ENCODE measurements around the gene NUP214.

Gene NUP214

DNA sequence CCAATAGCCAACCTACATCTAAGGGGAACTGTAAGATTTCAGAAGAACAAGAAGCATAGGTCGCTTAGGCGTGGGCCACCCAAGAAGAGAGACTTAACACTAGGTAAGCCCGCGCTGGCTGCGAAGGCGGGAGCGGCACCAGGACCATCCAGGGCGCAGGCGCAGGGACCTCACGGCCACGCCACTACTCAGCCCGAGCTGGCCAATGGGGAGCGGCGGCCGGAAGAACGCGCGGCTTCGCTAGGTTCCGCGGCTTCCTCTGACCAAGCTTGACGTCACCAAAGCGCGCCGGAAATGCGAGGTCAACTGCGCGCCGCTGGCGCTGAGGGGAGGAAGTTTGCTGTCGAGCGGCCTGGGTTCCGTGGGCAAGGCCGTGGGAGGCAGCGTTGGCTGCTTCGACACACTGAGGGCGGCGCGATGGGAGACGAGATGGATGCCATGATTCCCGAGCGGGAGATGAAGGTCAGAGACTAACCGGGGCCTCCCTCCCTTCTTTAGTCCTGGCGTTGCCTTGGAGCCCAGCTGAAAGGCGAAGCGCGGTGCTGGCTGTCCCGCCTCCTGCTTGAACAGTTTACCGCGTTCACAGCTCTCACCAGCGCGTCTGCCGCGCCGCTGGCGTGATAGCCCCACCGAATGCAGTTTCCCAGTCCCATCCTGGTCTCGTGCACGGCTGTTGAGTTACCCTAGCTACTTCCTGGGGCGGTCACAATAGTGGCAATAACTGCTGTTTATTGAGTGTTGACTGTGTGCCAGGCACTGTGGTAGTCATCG lies at the start of gene NUP214:
TSS of gene NUP214 (plus strand) at position 299 of the 771 bp plus-strand sequence. CDS start at position 418, 119 bp downstream.
- H3K27me3 Mint-ChIP-seq, result no peaks in the 10 kb centered on the region
- peaks cover 11% of the 10 kb centered on the region for H3K36me3 Mint-ChIP-seq
- no peaks in the 10 kb centered on the region for H3K9me3 Mint-ChIP-seq (ENCODE audit: low read depth)
- H3K4me1 Mint-ChIP-seq (ENCODE audit: low read depth), result peaks cover 29% of the 10 kb centered on the region
- H3K4me3 Mint-ChIP-seq, result peak within 1 kb of the TSS; percentile 98
- H3K27ac Mint-ChIP-seq, result peak within 1 kb of the TSS; percentile 98

DNA sequence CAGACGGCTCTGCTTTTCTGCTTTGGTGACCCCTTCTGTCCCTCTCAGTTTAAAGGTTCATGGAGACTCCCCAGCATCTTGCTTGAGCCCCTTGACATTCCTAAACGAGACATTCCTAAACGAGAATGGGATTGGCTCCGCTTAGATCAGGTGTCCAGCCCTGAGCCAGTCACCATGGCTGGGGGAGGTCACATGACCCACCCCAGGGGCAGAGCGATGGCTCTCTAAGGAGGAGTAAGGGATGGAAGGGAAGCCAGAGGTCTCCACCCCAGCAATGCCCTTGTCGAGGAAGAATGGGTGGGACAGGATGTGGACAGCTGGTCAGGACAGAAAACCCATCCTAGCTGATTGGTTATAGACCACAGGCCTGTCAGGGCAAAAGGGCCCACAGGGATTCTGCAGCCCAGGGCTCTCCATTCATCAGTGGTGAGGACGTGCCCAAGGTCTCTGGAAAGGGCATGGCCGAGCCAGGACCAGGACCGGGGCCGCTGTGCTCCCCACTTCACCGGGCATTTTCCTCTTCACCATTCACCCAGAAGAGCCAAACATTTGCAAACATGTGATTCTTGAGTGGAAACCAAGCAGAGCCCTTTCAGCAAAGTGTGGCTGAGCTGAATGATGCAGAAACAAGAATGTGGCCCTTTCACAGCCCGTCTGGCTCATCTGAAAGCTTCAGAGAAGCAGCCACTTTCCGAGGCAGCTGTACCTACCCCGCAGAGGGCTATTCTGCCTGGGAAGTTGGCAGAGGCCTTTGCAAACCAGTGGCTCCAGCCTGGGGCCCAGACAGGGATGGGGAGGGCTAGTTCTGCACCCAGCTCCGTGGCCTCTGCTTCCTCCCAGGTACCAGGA lies 48.8 kb upstream of the NUP214 start:
- no peak overlapping the region for H3K27ac Mint-ChIP-seq
- H3K36me3 Mint-ChIP-seq, result no peaks in the 10 kb centered on the region
- H3K4me1 Mint-ChIP-seq (ENCODE audit: low read depth), result no peaks in the 10 kb centered on the region
- no peaks in the 10 kb centered on the region for H3K9me3 Mint-ChIP-seq (ENCODE audit: low read depth)
- H3K27me3 Mint-ChIP-seq, result no peaks in the 10 kb centered on the region
- H3K4me3 Mint-ChIP-seq, result no peak overlapping the region

DNA sequence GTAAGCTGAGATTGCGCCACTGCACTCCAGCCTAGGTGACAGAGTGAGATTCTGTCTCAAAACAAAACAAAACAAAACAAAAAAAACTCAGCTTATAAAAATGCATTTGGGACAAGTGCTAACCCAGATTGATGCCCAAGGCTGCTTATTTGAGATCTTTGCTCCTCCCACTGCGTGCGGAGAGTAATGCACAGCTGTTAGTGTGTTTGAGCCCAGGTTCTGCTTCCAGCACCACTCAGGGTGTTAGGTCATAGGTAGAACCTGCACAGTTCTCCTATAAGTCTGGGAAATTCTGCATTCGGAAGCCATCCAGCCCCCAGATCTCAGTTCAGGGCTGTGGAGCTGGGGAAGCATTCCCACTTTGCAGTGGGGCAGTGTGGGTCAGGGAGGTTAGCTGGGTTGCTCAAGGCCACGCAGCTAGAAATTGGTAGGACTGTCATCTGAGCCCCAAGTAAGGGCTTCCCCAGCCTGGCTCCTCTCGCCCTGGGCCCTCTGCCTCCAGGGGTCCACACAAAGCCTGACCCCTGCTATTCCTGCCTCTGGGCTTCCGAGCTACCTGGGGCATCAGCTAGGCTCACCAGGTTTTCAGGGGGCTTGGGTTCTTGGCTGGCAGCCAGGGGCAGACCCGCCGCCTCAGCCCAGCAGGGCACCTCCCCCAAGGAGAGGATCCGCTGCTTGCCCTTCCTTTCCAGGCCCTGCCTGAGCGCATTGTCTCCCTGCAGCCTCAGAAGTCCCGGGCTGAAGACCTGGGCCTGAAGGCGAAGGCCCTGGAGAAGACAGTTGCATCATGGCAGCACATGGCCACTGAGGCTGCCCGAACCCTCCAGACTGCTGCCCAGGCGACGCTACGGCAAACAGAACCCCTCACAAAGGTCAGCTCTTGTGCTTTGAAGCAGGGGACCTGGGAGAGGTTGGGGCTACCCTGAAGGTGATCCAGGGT lies 46.7 kb upstream of the NUP214 start:
- Mint-ChIP-seq H3K4me3 (no peak overlapping the region), H3K27ac (no peak overlapping the region), H3K9me3 (ENCODE audit: low read depth) (no peaks in the 10 kb centered on the region), H3K4me1 (ENCODE audit: low read depth) (no peaks in the 10 kb centered on the region), H3K27me3 (no peaks in the 10 kb centered on the region), H3K36me3 (no peaks in the 10 kb centered on the region)

- Mint-ChIP-seq H3K27me3 (no peaks in the 10 kb centered on the region), H3K9me3 (ENCODE audit: low read depth) (no peaks in the 10 kb centered on the region), H3K4me3 (no peak overlapping the region), H3K27ac (no peak overlapping the region), H3K36me3 (no peaks in the 10 kb centered on the region), H3K4me1 (ENCODE audit: low read depth) (no peaks in the 10 kb centered on the region)
Measured at GRCh38 chr9:131080589-131080988, 44.8 kb upstream of the NUP214 start.

DNA sequence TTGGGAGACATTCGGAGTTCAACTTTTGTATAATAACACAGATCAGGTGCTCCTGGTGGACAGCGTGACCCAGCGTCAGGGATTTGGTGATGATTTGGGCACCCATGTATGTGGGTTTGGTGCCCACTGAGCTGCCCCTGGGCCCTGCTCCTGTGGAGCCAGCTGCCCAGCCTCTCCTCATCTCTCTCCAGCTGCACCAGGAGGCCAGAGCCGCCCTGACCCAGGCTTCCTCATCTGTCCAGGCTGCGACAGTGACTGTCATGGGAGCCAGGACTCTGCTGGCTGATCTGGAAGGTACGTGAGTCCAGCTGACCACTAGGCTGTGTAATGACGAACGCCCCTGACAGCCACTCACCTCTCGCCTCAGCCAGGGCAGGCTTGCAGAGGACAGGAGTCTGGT lies 43.5 kb upstream of the NUP214 start:
- Mint-ChIP-seq H3K27ac (no peak overlapping the region), H3K27me3 (no peaks in the 10 kb centered on the region), H3K36me3 (no peaks in the 10 kb centered on the region), H3K4me3 (no peak overlapping the region), H3K9me3 (ENCODE audit: low read depth) (no peaks in the 10 kb centered on the region), H3K4me1 (ENCODE audit: low read depth) (no peaks in the 10 kb centered on the region)

DNA sequence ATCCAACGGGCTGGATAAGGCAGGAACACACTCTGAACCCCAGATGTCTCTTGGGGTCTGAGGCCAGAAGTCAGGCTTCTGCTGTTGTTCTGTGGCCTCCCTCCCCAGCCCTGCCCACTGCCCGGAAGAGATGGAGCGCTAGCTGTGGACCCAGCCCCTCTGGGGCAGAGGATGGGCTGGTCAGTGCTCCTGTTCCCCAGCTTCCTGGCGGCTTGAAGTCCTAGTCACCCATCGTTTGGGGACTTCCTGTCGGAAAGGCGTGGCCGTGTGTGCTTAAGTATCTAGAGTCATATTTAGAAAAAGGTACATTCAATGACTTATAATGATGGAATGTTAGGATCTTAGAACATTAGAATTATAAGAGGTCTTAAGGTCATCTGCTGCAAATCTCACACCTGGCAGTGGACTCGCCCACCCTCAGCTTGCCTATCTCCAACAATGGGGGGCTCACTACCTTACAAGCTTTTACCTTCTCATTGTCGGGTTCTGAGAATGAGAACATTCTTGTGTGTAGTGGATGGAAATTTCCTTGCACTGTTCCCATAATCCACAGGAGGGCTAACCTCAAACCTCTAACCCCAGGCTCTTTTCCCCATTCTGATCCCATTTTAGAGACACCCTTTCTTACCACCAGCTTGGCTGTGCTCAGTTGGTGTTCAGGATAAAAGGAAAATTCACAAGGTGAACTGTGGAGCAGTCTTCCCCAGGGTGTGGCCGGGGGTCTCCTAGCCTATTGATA lies 42.4 kb upstream of the NUP214 start:
- Mint-ChIP-seq H3K4me1 (ENCODE audit: low read depth) (no peaks in the 10 kb centered on the region), H3K4me3 (no peak overlapping the region), H3K36me3 (no peaks in the 10 kb centered on the region), H3K27me3 (no peaks in the 10 kb centered on the region), H3K27ac (no peak overlapping the region), H3K9me3 (ENCODE audit: low read depth) (no peaks in the 10 kb centered on the region)

DNA sequence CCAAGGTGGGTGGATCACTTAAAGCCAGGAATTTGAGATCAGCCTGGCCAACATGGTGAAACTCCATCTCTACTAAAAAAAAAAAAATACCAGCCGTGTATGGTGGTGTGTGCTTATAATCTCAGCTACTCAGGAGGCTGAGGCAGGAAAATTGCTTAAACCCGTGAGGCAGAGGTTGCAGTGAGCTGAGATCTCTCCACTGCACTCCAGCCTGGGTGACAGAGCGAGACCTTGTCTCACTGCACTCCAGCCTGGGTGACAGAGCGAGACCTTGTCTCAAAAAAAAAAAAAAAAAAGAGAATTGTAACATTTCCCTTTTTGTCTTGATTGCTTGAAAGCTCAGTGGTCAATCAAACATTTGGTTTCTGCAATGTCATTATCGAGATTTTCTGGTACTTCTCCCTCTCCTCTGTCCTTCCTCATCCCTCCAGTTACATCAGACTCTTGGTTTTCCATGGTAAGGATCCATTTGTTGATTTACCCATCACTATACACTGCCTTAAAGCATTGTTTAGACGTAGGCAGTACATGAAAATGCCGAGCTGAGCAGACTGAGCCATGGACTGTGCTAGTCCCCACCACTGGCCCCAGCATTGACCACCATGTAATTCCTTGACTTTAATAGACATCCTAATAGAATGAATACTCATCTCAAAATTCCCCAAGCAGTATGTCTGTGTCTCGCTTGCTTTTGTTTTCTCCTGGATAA lies 40.6 kb upstream of the NUP214 start:
- H3K27ac Mint-ChIP-seq, result no peak overlapping the region
- H3K36me3 Mint-ChIP-seq, result no peaks in the 10 kb centered on the region
- no peak overlapping the region for H3K4me3 Mint-ChIP-seq
- H3K27me3 Mint-ChIP-seq, result no peaks in the 10 kb centered on the region
- no peaks in the 10 kb centered on the region for H3K4me1 Mint-ChIP-seq (ENCODE audit: low read depth)
- H3K9me3 Mint-ChIP-seq (ENCODE audit: low read depth), result no peaks in the 10 kb centered on the region

DNA sequence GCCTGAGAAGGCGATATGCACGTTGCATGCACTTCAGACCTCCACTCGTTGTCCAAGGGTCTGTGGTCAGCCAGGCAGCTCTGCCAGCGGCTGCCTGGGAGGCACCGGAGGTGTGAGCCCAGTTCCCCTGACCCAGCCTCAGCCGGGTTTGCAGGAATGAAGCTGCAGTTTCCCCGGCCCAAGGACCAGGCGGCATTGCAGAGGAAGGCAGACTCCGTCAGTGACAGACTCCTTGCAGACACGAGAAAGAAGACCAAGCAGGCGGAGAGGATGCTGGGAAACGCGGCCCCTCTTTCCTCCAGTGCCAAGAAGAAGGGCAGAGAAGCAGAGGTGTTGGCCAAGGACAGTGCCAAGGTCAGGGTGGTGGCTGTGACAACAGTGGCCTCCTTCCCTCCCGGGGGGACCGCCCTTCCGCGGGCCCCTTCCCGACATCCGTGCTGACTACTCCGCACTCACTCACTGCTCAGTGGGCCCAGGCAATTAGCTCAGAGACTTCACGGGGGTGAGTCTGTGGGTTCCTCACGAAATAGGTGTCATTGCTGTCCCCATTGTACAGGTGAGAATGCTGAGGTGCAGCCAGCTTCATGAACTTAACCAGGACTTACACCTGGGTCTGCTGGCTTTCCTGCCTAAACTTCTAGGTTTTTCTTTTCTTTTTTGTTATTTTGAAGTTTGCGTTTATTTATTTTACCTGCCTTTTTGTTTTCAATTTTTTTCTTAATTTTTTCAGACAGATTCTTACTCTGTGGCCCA lies 39.8 kb upstream of the NUP214 start:
- Mint-ChIP-seq H3K4me1 (ENCODE audit: low read depth) (no peaks in the 10 kb centered on the region), H3K4me3 (no peak overlapping the region), H3K27ac (no peak overlapping the region), H3K9me3 (ENCODE audit: low read depth) (no peaks in the 10 kb centered on the region), H3K27me3 (no peaks in the 10 kb centered on the region), H3K36me3 (no peaks in the 10 kb centered on the region)

DNA sequence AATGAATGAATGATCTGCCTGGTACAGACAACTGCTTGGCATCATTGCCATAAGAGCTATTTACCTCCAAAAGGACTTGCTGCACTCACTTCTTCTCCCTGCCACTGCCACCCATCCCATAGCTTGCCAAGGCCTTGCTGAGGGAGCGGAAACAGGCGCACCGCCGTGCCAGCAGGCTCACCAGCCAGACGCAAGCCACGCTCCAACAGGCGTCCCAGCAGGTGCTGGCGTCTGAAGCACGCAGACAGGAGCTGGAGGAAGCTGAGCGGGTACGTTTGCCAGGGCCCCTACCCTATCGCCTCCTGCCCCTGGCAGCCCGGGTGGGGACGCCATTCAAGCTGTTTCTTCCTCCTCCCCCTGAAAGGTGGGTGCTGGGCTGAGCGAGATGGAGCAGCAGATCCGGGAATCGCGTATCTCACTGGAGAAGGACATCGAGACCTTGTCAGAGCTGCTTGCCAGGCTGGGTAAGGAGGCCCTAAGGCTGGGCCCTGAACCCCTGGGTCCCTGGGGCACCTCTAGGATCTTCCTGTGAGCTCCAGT lies 38.0 kb upstream of the NUP214 start:
- Mint-ChIP-seq H3K4me3 (no peak overlapping the region), H3K36me3 (no peaks in the 10 kb centered on the region), H3K4me1 (ENCODE audit: low read depth) (no peaks in the 10 kb centered on the region), H3K27ac (no peak overlapping the region), H3K9me3 (ENCODE audit: low read depth) (no peaks in the 10 kb centered on the region), H3K27me3 (no peaks in the 10 kb centered on the region)

- Mint-ChIP-seq H3K9me3 (ENCODE audit: low read depth) (no peaks in the 10 kb centered on the region), H3K4me1 (ENCODE audit: low read depth) (no peaks in the 10 kb centered on the region), H3K36me3 (no peaks in the 10 kb centered on the region), H3K27ac (no peak overlapping the region), H3K27me3 (peaks cover 8% of the 10 kb centered on the region), H3K4me3 (no peak overlapping the region)
Measured at GRCh38 chr9:131090025-131090787, 35.2 kb upstream of the NUP214 start.

DNA sequence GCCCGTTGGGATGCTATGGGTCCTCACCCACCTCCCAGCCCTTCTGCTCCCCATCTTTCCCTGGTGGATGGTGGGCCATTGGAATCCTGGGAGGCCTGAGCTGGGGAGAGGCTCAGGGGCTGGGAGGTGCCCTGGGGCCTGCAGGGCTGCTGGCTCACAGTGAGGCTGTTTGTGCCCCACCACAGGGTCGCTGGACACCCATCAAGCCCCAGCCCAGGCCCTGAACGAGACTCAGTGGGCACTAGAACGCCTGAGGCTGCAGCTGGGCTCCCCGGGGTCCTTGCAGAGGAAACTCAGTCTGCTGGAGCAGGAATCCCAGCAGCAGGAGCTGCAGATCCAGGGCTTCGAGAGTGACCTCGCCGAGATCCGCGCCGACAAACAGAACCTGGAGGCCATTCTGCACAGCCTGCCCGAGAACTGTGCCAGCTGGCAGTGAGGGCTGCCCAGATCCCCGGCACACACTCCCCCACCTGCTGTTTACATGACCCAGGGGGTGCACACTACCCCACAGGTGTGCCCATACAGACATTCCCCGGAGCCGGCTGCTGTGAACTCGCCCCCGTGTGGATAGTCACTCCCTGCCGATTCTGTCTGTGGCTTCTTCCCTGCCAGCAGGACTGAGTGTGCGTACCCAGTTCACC lies 33.9 kb upstream of the NUP214 start:
- no peaks in the 10 kb centered on the region for H3K9me3 Mint-ChIP-seq (ENCODE audit: low read depth)
- H3K27ac Mint-ChIP-seq, result no peak overlapping the region
- H3K4me1 Mint-ChIP-seq (ENCODE audit: low read depth), result peaks cover 4% of the 10 kb centered on the region
- H3K36me3 Mint-ChIP-seq, result no peaks in the 10 kb centered on the region
- H3K27me3 Mint-ChIP-seq, result peaks cover 14% of the 10 kb centered on the region
- H3K4me3 Mint-ChIP-seq, result no peak overlapping the region

DNA sequence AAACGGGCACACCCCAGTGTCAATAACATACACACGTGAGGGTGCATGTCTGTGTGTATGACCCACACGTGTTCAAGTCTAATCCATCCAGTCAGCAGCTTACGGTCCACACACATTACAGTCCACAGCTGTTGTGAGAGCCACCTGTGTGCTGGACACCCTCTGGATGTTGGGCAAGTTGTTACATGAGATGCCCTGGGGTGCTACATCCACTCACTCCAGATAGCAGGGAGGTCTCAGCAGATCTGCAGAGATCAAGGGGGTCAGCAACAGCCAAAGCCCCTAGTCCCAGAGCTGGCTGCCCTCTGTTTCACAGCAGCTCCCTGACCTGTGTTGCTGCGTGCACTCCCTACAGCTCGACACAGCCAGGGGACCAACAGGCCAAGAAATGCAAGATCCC lies 33.4 kb upstream of the NUP214 start:
- Mint-ChIP-seq H3K9me3 (ENCODE audit: low read depth) (no peaks in the 10 kb centered on the region), H3K27me3 (peaks cover 14% of the 10 kb centered on the region), H3K4me3 (no peak overlapping the region), H3K4me1 (ENCODE audit: low read depth) (peaks cover 4% of the 10 kb centered on the region), H3K36me3 (no peaks in the 10 kb centered on the region), H3K27ac (no peak overlapping the region)
